CD4-positive, alpha-beta T cell treated with Interleukin-10 for 1 hour (primary cell): ENCODE results near the gene FKBP9.
"Not testable (repeated sequence)": the region's sequence is repeated elsewhere in the genome, so short reads cannot be mapped to it uniquely, and the experiment has no call there.

ENCODE experiments used
- DNase-seq: peaks from one replicate; pipeline ENCODE4 v3.0.0-alpha.2; 2020

Gene FKBP9

DNA sequence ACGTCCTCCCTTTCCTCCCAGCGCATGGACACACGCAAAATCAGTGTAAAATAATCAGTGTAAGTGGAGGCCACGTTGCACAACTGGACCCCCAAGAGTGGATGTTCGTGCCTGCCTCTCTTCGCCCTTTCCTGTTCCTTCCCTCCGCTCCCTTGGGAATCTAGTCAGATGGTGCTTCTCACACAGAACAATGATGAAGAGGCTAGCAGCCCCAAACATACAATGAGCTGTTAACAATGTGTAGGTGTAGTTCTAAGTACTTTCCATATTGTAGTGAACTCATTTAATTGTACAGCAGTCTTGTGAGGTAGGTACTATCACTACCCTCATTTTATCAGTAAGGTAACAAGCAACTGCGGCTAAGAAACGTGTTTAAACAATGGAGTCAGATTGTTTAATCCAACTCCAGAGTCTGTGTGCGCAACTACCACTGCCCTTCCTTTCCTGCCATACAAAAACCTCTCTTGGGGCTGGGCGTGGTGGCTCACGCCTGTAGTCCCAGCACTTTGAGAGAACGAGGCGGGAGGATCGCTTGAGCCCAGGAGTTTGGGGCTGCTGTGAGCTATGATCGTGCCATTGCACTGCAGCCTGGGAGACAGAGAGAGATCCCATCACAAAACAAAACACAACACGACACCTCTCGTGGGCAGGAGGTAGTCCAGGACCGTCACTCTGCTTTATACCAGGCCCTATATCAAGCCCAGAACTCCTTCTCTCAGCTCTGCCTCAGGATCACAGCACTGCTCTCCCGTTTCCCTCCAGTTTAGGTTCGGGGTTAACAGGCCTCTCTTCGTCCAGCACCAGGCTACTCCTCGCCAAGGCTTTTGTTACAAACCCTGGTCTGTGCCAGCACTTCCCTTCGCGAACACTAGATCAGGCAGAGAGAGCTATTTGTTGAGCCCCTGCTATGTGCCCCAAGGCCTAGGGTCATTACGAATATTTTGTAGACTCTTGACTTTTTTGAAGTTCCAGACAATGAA is 1.1 kb downstream of the FKBP9 start:
- no peak for DNase-seq

- not testable (repeated sequence) for DNase-seq
Measured at GRCh38 chr7:32963880-32964301, 6.7 kb downstream of the FKBP9 start.

- DNase-seq, result peak; percentile 9
Measured at GRCh38 chr7:32964461-32965159, 7.4 kb downstream of the FKBP9 start.

- DNase-seq, result not testable (repeated sequence)
Measured at GRCh38 chr7:32966489-32967267, 9.4 kb downstream of the FKBP9 start.

DNA sequence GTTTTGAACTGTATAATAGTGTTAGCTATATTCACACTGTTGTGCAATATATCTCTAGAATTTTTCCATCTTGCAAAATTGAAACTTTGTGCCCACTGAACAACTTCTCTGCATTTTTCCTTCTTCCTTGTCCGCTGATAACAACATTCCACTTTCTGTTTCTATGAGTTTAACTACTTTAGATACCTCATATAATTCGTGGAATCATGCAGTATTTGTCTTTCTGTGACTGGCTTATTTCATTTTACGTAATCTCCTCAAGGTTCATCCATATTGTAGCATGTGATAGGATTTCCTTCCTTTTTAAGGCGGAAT is 10.0 kb downstream of the FKBP9 start:
- DNase-seq, result not testable (repeated sequence)

- DNase-seq, result not testable (repeated sequence)
Measured at GRCh38 chr7:32971967-32972366, 14.7 kb downstream of the FKBP9 start.

GRCh38 chr7:32977159-32977558 is 19.9 kb downstream of the FKBP9 start:
- DNase-seq, result not testable (repeated sequence)

GRCh38 chr7:32979246-32979645 is 22.0 kb downstream of the FKBP9 start:
- DNase-seq, result not testable (repeated sequence)

- not testable (repeated sequence) for DNase-seq
Measured at GRCh38 chr7:32979902-32980301, 22.7 kb downstream of the FKBP9 start.

DNA sequence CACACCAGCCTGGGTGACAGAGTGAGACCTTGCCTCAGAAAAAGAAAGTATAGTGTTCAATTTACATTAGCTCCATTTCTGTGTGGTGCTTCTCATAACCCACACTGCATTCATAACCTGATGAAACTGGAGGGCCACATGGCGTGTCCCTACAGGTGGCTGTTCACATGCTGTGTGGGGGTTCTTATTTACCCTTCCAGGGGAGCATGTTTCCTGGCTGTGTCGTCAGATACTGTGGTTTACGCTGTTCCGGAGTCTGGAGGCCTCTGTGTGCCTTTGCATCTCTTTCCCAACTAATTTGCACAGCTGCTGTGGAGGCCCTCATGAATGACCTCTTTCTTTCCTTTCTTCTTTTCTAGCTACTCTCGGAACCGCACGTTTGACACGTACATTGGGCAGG is 30.9 kb downstream of the FKBP9 start:
- DNase-seq, result not testable (repeated sequence)

DNA sequence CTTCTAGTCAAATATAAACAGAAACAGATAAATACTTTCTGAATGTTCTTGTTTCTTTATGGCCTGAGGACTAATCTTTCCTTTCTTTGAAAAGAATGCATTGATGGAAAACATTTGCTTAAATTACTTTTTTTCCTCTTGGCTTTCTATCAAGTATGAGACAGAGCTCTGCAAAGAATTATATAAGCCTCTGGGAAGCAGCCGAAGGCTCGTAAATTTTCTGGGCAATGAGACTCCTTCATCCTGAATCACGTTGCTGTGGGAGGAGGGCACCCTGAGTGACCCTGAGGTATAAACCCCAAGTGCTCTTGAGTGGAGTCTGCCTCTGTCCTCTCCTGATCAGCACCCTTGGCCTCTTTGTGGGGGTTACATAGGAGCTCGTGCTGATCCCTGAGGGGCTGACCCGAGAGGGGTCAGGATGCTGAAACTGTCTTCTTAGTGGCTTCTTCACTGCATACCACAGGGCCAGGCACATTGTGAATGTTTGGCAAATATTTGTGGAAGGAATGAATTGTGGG is 33.9 kb downstream of the FKBP9 start:
- not testable (repeated sequence) for DNase-seq

GRCh38 chr7:32991975-32992700 is 34.9 kb downstream of the FKBP9 start:
- peak; percentile 5 for DNase-seq

- not testable (repeated sequence) for DNase-seq
Measured at GRCh38 chr7:32992750-32993149, 35.5 kb downstream of the FKBP9 start.

DNA sequence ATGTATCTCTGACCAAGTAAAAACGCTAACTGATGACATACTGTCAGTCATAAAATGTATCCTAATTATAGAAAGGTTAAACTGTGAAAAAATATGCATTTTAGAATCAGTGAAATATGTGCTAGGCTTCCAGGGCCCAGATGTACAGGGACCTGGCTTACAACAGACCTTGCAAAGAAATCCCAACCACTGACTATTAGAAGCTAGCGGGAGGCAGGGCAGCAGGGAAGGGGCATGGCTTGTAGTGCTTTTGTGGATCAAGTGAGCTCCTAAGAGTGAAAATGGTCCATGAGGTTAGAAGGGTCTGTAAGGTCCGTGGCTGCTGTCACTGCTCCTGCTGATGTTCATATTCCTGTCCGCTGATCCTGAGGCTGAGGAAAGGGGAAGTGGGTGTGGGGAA is 40.7 kb downstream of the FKBP9 start:
- DNase-seq, result not testable (repeated sequence)

- not testable (repeated sequence) for DNase-seq
Measured at GRCh38 chr7:32998361-32999171, 41.3 kb downstream of the FKBP9 start.

GRCh38 chr7:32999380-32999779 is 42.1 kb downstream of the FKBP9 start:
- not testable (repeated sequence) for DNase-seq

- DNase-seq, result not testable (repeated sequence)
Measured at GRCh38 chr7:33003111-33003510, 45.9 kb downstream of the FKBP9 start.

- not testable (repeated sequence) for DNase-seq
Measured at GRCh38 chr7:33004104-33004616, 46.9 kb downstream of the FKBP9 start.

DNA sequence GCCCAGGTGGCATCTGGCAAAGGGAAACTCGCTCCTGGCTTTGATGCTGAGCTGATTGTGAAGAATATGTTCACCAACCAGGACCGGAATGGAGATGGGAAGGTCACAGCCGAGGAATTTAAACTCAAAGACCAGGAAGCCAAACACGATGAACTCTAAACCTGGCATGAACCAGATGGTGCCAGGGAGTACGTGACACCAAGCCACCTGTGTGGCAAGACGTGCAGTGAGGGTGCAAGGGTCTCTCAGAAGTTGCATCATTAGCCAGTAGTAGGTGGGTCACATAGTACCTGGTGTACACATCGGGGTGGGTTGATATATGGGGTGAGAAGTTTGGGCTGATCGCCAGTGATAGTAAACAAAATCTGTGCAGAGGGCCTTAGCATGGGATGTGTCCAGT is 48.0 kb downstream of the FKBP9 start:
- DNase-seq, result not testable (repeated sequence)

- not testable (repeated sequence) for DNase-seq
Measured at GRCh38 chr7:33005690-33006089, 48.5 kb downstream of the FKBP9 start.

DNA sequence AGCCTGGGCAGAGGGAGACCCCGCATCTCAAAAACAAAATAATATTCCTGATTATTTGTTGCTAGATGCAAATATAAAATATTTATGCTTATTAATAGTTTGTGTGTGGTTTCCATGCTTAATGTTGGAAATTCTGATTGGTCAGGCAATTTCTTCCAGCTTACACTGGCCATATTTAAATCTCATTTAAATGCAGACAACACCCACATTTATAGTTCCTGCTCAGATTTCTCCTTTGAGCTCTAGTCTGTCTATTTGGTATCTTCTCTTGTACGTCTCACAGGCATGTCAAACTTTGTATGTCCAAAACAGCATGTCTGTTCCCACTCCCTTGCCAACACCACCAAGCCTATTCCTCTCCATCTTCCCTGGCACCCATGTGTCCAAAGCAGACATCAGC is 52.5 kb downstream of the FKBP9 start:
- DNase-seq, result no peak
